Measurements from ENCODE around the gene DDHD1.

GRCh38 chr14:53187921-53188463 lies 34.9 kb upstream of the DDHD1 start:
- TF ChIP-seq POLR2A (IDR thresholded peaks at IDR 0.05; ENCODE audit: low read depth, low read length) (no peak), SPI1 (IDR thresholded peaks at IDR 0.05; ENCODE audit: low read depth, low read length) (no peak)

Data from GM12891 (cell line).